ENCODE results near the gene MFNG.

The MFNG gene

DNA sequence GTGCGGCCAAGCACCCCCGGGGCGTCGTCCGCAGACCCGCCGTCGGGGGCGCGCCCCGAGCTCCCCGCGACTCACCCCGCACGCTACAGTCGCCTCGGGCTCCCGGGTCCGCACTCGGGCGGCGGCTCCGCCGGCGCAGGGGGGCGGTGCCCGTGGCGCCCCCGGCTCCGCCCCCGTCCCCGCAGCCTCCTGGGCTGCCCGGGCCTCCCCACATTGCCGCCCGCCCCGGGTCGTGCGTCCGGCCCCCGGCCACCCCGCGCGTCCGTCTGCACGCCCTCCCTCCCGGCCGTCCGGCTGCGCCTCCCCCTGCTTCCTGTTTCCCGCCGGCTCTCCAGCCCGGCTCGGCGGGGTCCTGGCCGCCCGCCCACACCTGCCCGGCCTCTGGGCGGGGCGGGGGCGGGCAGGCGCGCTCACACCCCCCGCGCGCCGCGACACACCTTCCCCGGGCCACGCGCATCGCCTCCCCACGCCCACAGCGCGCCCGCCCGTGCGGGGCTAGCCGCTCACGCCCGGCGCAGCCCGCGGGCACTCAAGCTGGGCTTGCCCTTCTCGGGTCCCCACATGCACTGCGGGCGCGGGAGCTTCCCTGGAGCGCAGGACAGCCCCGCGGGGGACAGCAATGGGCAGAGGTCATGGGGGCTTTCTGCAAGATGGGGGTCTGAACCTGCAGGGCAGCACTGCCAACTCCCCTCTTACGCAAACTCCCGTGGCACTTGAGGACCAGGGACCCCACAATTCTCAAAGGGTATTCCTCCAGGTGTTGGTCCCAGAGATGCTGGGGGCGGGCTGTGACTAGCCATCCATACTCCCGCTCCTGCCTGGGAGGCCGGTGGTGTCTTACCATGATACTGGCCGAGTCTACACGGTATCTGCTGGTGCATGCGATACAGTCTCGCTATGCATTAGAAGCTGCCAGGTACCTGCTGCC lies 33.3 kb upstream of the MFNG start, which contains the start of gene CARD10:
Gene CARD10, minus strand, starts transcription at position 148 of the 928 bp plus-strand sequence. CDS start 215 bp downstream, outside the sequence.
- H3K4me3 ChIP-seq (ENCODE audit: low read depth, low read length) = peak within 1 kb of the TSS; percentile 65
- ChIA-PET POLR2A (no interaction called here), CTCF (interaction anchor here (0.8 to 1.3 kb wide), 3 partner anchors 48 to 73 kb away, joined by 3 read pairs; no protein-coding TSS in a partner anchor)
- TF ChIP-seq, protein P1, sequence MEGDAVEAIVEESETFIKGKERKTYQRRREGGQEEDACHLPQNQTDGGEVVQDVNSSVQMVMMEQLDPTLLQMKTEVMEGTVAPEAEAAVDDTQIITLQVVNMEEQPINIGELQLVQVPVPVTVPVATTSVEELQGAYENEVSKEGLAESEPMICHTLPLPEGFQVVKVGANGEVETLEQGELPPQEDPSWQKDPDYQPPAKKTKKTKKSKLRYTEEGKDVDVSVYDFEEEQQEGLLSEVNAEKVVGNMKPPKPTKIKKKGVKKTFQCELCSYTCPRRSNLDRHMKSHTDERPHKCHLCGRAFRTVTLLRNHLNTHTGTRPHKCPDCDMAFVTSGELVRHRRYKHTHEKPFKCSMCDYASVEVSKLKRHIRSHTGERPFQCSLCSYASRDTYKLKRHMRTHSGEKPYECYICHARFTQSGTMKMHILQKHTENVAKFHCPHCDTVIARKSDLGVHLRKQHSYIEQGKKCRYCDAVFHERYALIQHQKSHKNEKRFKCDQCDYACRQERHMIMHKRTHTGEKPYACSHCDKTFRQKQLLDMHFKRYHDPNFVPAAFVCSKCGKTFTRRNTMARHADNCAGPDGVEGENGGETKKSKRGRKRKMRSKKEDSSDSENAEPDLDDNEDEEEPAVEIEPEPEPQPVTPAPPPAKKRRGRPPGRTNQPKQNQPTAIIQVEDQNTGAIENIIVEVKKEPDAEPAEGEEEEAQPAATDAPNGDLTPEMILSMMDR (IDR thresholded peaks at IDR 0.05; ENCODE audit: insufficient read depth, low read length, missing control alignments) = no peak
- DNase-seq (ENCODE audit: low read depth, low spot score) = no peak

DNA sequence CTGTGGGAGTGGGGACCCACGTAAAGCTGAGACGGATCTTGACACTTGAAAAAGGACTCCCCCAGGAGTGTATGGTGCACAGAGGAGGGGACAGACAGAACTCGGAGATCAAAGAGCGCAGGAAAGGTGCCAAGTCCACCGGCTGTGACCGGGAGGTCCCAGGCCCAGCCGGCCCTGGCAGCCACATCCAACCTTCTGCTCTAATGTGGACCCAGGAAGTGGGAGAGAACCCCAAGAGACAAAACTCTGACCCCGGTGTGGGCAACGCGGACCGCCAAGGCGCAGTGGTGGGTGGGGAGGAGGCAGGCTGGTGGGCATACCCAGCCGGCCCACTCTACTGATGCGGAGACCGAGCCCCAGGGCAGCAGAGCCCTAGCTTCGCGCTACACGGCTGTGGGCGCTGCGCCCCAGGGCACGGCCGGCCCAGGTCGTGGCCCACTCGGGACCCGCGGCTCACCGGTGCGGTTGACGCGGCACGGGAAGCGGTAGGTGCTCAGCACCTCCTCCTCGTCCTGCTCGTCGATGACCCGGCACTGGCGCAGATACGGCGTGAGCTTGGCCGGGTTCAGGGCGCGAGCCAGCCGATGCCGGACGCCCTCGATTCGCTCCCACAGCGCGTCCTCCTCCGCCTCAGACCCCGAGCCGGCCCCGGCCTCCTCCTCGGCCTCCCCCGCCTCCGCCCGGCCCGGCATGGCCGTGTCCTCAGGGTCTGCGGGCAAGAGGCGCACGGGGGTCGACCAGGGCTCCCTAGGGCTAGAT lies 32.5 kb upstream of the MFNG start:
- TF ChIP-seq, protein P1 (IDR thresholded peaks at IDR 0.05; ENCODE audit: insufficient read depth, low read length, missing control alignments) = no peak
- CTCF ChIA-PET = interaction anchor here (1.0 kb wide), 1 partner anchor 74 kb away, joined by 3 read pairs; no protein-coding TSS in a partner anchor
- DNase-seq (ENCODE audit: low read depth, low spot score) = no peak
- peak overlapping the region; percentile 65 for H3K4me3 ChIP-seq (ENCODE audit: low read depth, low read length)
- POLR2A ChIA-PET = no interaction called here

DNA sequence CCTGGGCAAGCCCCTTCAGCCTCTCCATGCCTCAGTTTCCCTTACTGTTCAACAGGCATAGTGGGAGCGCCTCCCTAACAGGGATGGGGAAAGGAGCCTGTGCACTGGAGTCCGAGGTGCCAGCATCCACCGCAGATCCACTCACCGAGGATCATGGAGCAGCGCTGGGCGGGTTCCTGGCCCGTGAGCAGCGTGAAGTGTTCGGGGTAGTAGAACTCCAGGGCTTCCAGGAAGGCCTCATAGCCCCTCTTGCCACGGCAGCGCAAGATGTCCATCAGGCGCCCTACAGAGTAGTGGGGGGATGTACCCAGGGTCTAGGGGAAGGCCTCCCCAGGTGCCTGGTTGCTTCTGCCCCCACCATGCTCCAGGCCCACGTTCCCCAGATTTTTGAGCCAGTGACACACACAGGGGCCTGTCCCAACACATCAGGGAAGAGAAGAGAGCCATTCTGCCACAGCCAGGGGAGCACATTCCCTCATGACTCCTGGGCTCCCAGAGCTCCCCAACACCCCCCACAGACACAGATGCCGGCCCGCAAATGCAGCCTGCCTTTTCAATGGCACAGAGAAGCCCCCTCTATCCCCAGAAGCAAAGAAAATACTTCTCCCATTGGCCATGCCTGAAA lies 31.8 kb upstream of the MFNG start:
- ChIA-PET POLR2A (no interaction called here), CTCF (no interaction called here)
- TF ChIP-seq, protein P1 (IDR thresholded peaks at IDR 0.05; ENCODE audit: insufficient read depth, low read length, missing control alignments) = no peak
- no peak for DNase-seq (ENCODE audit: low read depth, low spot score)
- peak overlapping the region; percentile 65 for H3K4me3 ChIP-seq (ENCODE audit: low read depth, low read length)

DNA sequence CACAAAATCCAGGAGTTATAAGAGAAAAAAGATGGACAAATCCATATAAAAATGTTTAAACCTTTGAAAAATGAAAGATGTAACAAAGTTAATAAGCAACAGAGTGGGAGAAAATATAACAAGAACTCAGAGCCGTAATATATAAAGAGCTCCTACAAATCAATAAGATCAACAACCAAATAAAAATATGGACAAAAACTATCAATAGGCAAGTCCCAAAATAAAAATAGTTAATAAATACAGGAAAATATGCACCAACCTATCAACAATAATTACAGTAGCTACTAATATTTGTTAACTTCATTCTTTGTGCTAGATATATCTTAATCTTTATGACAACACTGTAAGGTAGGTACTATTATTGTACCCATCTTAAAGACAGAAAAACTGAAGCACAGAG lies 30.3 kb upstream of the MFNG start:
- ChIA-PET POLR2A (no interaction called here), CTCF (interaction anchor here (0.8 to 1.5 kb wide), 4 partner anchors 9 to 91 kb away, joined by 3 to 5 read pairs (median 4); no protein-coding TSS in a partner anchor)
- TF ChIP-seq, protein P1 (IDR thresholded peaks at IDR 0.05; ENCODE audit: insufficient read depth, low read length, missing control alignments) = no peak
- DNase-seq (ENCODE audit: low read depth, low spot score) = no peak
- no peak overlapping the region for H3K4me3 ChIP-seq (ENCODE audit: low read depth, low read length)

DNA sequence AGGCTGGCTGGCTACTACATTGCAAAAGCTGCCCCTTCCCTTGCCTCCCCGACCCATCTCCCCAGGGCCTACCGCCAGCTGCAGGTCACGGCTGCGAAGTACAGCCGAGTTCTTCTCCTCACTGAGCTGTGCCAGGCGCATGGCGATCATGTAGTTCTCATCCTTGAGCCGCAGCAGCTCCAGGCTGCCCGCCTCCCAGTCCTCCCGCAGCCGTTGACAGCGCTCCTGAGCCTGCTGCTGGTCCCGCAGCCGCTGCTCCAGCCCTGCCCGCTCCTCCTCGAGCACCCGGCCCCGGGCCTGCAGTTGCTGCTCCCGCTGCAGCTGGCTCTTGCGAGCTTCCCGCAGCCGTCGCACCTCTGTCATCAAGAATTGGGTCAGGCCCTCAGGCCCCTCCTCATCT lies 29.7 kb upstream of the MFNG start:
- no peak for DNase-seq (ENCODE audit: low read depth, low spot score)
- CTCF ChIA-PET = interaction anchor here (0.8 to 1.5 kb wide), 5 partner anchors 10 to 256 kb away, joined by 3 to 5 read pairs (median 4); no protein-coding TSS in a partner anchor
- no peak overlapping the region for H3K4me3 ChIP-seq (ENCODE audit: low read depth, low read length)
- TF ChIP-seq, protein P1 (IDR thresholded peaks at IDR 0.05; ENCODE audit: insufficient read depth, low read length, missing control alignments) = no peak
- POLR2A ChIA-PET = no interaction called here

All from AG04449 (cell line).